ENCODE measurements around the gene MAP1LC3C.
A peak's percentile ranks its signal among the peaks of the same experiment; 100 is the strongest.

MAP1LC3C gene

GRCh38 chr1:241999026-241999425 is at the start of gene MAP1LC3C:
Gene MAP1LC3C (minus strand): TSS chr1:241999098. CDS start chr1:241999008, 90 bp downstream.
- no peak for DNase-seq

GRCh38 chr1:242043165-242043564 is 44.3 kb upstream of the MAP1LC3C start:
- DNase-seq: no peak

GRCh38 chr1:242034392-242034791 is 35.5 kb upstream of the MAP1LC3C start:
- DNase-seq: no peak

DNA sequence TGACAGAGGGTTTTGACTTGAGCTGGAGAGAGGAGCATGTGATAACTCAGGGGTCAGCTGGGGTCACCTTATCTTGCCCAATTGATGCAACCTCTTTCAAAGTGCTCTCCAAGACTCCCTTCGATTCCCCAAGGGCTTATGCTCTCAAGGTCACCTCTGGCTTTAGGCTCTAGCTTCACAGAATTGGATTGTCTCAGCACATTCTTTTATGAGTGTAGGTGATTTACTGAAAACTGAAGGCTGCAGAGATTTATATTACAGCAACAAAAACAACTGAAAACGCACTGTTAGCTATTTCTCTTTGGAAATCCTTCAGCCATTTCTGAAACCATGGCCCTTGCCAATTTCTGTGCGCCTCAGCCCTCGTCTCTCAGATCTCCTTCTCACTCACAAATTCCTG is 34.5 kb upstream of the MAP1LC3C start:
- no peak for DNase-seq

DNA sequence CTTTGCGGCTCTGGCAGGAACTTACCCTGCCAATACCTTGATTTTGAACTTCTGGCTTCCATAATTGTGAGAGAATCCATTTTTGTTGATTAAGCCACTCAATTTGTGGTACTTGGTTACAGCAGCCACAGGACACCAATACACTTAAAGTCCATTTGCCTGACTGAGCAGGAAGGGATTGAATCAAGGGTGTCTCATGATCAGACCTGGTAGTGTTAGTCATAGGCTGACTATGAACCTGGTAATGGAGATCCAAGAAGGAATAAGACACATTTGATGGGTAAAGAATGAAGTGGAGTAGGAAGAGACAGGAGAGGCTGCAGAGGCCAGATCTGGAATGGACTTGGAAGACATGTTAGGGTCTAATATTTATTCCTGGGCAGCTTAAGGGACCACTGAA is 31.2 kb upstream of the MAP1LC3C start:
- no peak for DNase-seq

DNA sequence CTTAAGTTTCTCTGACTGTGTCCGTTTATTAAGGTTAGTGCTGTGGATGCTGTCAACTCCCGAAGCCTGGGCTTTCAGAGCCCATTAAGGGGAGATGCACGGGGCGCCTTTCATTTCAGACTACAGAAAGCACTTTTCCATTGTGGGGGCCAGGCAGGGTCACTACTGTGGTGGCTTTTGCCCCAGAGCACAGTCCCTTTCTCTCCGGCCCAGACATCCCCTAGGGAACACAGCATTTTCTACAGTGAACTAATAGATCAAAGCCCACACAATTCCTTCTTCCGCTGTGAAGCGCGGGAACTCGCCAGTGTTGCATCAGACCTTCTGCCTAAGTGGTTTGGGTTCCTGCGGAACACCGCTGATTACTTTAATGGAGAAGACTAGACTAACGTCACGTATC is 26.8 kb upstream of the MAP1LC3C start:
- DNase-seq: no peak

DNA sequence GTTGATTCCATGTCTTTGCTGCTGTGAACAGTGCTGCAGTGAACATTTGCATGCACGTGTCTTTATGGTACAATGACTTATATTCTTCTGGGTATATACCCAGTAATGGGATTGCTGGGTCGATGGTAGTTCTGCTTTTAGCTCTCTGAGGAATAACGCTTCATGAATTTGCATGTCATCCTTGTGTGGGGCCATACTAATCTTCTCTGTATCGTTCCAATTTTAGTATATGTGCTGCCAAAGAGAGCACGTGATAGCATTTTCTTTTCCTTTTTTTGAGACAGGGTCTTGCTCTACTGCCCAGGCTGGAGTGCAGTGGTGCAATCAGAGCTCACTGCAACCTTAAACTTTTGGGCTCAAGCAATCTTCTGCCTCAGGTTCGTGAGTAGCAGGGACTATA is 24.9 kb upstream of the MAP1LC3C start:
- DNase-seq: no peak

- no peak for DNase-seq
Measured at GRCh38 chr1:242019018-242019417, 20.1 kb upstream of the MAP1LC3C start.

DNA sequence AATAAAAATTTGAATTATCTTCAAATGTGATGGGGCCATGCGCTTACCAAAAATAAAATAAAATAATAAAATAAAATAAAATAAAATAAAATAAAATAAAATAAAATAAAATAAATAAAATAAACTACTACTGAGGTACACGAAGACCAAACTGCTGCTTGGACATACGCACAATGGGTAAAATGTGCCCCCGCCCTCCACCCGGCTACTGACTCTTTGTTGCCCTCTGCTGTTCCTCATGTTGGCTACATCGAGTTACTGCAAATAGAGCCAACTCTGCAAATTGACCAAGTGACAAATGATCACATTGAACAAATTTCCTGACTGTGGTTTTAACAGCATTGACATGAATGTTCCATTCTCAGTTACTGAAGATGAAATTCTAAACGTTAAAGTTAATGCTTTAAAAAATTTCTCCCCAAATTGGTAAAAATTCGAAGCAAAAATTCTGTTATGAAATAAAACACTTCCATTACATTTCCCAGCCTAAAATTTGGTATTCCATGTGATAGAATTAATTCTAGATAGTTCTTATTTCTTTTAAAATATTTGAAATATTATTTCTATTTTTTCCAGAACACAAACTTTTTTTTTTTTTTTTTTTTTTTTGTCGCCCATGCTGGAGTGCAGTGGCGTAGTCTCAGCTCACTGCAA is 18.8 kb upstream of the MAP1LC3C start:
- peak; percentile 41 for DNase-seq

- DNase-seq: no peak
Measured at GRCh38 chr1:242016479-242016878, 17.6 kb upstream of the MAP1LC3C start.

GRCh38 chr1:242011894-242012660 is 13.2 kb upstream of the MAP1LC3C start:
- DNase-seq: no peak

- no peak for DNase-seq
Measured at GRCh38 chr1:242008826-242009495, 10.1 kb upstream of the MAP1LC3C start.

DNA sequence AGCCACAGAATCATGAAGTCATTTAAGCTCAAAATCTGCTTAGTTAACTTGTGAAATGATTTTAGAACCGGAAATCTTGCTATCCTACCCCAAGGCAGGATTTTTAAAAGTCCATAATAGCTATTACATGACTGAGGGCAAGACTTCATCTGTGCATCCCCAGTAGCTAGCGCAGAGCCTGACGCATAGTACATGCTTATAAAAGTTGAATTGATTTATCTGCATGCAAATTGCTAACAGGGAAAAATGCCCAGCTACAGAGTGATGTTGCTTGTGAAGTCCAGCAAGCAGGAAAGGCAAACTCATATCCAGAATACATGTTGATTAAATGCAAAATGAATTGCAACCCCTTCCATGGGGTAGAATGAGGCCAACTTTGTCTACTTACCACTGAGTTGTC is 8.1 kb upstream of the MAP1LC3C start:
- DNase-seq: no peak

DNA sequence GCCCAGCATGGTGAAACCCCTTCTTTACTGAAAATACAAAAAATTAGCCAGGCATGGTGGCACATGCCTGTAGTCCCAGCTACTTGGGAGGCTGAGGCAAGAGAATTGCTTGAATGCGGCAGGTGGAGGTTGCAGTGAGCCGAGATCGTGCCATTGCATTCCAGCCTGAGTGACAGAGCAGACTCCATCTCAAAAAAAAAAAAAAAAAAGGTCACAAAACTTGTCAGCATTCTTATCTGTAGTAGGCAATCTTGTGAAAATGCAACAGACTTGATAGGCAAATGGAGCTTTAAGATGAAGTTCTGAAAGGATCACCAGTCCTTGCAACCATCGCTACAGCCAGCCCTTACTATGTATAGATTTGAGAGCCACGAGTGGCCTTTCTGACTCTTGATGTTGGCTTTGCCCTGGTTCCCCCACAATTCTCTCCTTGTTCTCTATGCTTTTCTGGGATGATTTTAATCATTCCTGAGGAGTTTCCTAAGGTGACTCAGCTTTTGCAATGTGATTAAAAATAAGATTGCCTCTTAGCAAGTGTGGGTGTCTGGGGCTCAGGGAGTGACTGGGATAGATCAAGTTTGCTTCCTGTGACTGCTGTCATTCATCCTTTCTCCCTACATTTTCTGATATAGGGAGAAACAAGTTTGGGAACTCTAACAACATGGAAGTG is 7.1 kb upstream of the MAP1LC3C start:
- DNase-seq: no peak

DNA sequence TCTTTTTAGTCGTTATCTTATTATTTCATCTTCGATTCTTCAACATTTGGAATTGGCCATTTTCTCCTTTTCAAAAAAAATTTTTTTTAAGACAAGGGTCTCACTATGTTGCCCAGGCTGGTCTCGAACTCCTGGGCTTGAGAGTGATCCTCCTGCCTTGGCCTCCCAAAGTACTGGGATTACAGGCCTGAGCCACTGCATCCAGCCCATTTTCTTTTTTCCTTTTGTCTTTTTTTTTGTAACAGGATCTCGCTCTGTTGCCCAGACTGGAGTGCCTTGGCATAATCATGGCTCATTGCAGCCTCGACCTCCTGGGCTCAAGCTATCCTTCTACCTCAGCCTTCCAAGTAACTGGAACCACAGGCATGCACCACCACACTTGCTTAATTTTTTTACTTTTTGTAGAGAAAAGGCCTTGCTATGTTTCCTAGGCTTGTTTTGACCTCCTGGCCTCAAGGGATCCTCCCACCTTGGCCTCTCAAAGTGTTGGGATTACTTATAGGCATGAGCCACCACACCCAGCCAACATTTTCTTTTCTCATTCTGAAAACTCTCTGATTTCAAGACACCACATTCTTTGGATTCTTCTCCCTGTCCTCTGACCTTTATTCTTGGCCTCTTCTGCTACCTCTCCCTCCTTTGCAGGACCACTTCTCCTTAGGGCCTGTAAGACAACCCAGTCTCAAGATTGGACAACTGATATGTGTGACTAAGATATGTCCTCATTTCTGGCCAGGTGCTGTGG is 6.0 kb upstream of the MAP1LC3C start:
- DNase-seq: no peak

GRCh38 chr1:242002510-242002909 is 3.6 kb upstream of the MAP1LC3C start:
- no peak for DNase-seq

DNA sequence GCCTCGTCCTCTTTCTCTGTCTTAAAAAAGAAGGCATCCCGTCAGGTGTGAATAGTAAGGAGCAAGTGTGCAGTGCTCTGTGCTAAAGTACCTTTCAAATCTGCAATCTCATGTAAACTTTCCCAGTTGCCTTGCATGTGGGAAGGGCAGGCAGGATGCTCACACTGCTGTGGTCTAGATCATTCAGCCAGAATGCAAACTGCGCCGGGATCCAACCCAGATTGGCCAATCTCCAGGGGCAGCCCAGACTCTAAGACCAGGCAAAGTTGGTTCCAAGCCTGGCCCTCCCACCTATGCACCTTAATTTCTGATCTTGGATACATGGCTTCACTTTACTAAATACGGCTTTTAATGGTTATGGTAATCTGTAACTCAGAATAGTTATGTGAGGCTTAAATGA is 3.2 kb upstream of the MAP1LC3C start:
- no peak for DNase-seq

DNA sequence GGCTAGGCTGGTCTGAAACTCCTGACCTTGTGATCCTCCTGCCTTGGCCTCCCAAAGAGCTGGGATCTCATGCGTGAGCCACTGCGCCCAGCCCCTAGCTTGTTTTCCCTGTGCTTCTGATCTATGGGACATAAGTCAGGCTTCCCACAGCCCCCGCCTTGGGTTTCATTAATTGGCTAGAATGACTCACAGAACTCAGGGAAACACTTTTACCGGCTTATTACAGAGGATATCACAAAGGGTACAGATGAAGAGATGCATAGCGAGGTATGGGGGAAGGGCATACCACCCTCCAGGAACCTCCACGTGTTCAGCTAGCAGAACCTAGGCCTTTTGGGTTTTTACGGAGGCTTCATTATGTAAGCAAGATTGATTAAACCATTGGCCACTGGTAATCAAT is 1.5 kb upstream of the MAP1LC3C start:
- no peak for DNase-seq

- DNase-seq: no peak
Measured at GRCh38 chr1:241998412-241998921, 431 bp downstream of the MAP1LC3C start.

DNA sequence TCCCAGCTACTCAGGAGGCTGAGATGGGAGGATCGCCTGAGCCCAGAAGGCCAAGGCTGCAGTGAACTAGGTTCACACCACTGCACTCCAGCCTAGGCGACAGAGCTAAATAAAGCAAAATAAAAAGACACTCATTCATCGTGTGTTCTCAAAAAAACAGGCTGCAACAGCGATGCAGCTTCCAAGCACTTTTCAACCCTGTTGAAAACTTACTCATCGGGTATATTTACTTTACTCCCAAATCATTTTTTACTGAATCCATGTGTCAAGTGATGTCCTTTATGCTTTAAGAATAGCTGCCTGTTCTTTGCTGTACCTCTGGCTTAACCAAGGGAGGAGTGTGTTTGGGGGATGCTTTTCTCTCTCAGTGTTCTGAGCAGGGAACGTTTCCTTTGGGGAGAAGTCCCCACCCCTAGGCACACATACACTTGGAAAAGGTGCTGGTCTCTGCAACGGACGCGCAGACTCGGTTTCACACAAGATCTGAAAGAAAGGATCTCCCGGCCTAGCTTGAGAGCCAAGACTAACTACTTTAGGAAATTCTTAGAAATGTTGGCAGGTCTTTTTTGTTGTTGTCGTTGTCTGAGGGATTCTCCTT is 1.4 kb downstream of the MAP1LC3C start:
- DNase-seq: no peak

GRCh38 chr1:241994171-241994570 is 4.7 kb downstream of the MAP1LC3C start:
- no peak for DNase-seq

GRCh38 chr1:241992734-241993133 is 6.2 kb downstream of the MAP1LC3C start:
- no peak for DNase-seq

Data from DMS153 (cell line).